Measurements from ENCODE around the gene CCDC6. TPM values are rescaled to one million over a fixed set of nuclear protein-coding genes. Genes with fewer than 3 reads are reported as not detected.

Gene CCDC6
- total RNA-seq, 1 experiment from 2014 or later = 58.4 TPM

GRCh38 chr10:59838085-59838789 lies 68.1 kb downstream of the CCDC6 start:
- WGBS (ENCODE audit: extremely low coverage, insufficient read length, low lambda C conversion rate) = no CpG with 5 or more reads among the region's 2 CpGs
- H2BK15ac ChIP-seq (ENCODE audit: low read depth, low read length) = no peak overlapping the region
- H4K5ac ChIP-seq (ENCODE audit: insufficient read length, low read depth, low read length) = no peak overlapping the region
- no peak overlapping the region for H3K9ac ChIP-seq (ENCODE audit: extremely low read depth, insufficient read length, low read length)
- H3K4me1 Mint-ChIP-seq = peaks cover 17 to 35% of the 10 kb centered on the region in 2 experiments
- H3K14ac ChIP-seq (ENCODE audit: insufficient read depth, low read length) = no peak overlapping the region
- no peak overlapping the region for H2AFZ ChIP-seq (ENCODE audit: low read length)
- no peak overlapping the region for H3K56ac ChIP-seq (ENCODE audit: insufficient read length, low read depth, low read length)
- no peak overlapping the region for H3K18ac ChIP-seq (ENCODE audit: insufficient read length, low read depth, low read length)
- H3K27ac ChIP-seq (ENCODE audit: insufficient read length, low read depth, low read length) = no peak overlapping the region
- 0 out of 2 replicates have a peak, but pooled peaks cover 2% of the 10 kb centered on the region for H3K4me1 ChIP-seq (ENCODE audit: insufficient read depth, low read length)
- H3T11ph ChIP-seq (ENCODE audit: low read length) = no peak overlapping the region
- no peaks in the 10 kb centered on the region for H3K79me2 ChIP-seq (ENCODE audit: insufficient read depth, low read length)
- H4K20me1 ChIP-seq (ENCODE audit: control insufficient read depth, insufficient read depth, insufficient read length) = no peaks in the 10 kb centered on the region
- no peak overlapping the region for H3K4me2 ChIP-seq (ENCODE audit: insufficient read depth, insufficient read length, low read length)
- H2BK20ac ChIP-seq (ENCODE audit: low read depth, low read length, poor library complexity, severe bottlenecking) = no peak overlapping the region
- H3K9me3 Mint-ChIP-seq = no peaks in the 10 kb centered on the region
- no peaks in the 10 kb centered on the region for H3K27me3 ChIP-seq (ENCODE audit: insufficient read depth, low read length)
- H3K4me3 Mint-ChIP-seq = no peak overlapping the region
- H3K27me3 Mint-ChIP-seq (ENCODE audit: low read depth) = no peaks in the 10 kb centered on the region
- no peak for TF ChIP-seq CTCF (conservative IDR thresholded peaks at IDR 0.05)
- H3K23me2 ChIP-seq (ENCODE audit: insufficient read length, low read depth, low read length, poor library complexity, severe bottlenecking) = no peaks in the 10 kb centered on the region
- H3K79me1 ChIP-seq (ENCODE audit: insufficient read depth, low read depth, low read length, poor library complexity, severe bottlenecking) = peaks cover 3% of the 10 kb centered on the region
- H2BK12ac ChIP-seq (ENCODE audit: insufficient read length, low read depth, low read length) = no peak overlapping the region
- no peaks in the 10 kb centered on the region for H3K9me3 ChIP-seq (ENCODE audit: control insufficient read depth, low read depth, low read length)
- no peak overlapping the region for H3K4ac ChIP-seq (ENCODE audit: low read depth, low read length)
- peak overlapping the region in 2 of 3 experiments; percentile 4 to 71; a peak in 3 of 7 replicates for H3K27ac Mint-ChIP-seq
- no peak overlapping the region for H2AK5ac ChIP-seq (ENCODE audit: insufficient read length, low read length)
- H4K8ac ChIP-seq (replicated peaks; ENCODE audit: insufficient read length, low read depth, low read length) = no peak overlapping the region
- DNase-seq = no peak
- H4K91ac ChIP-seq (ENCODE audit: insufficient read length, low read depth, low read length) = no peak overlapping the region
- H2BK120ac ChIP-seq (ENCODE audit: low read depth, low read length, poor library complexity, severe bottlenecking) = no peak overlapping the region
- H3K23ac ChIP-seq (ENCODE audit: insufficient read length, low read depth, low read length) = no peak overlapping the region
- H3K36me3 Mint-ChIP-seq (ENCODE audit: insufficient read depth in 1 of 3, low read depth in 3 of 3) = peaks cover 8 to 29% (median 28%) of the 10 kb centered on the region in 3 experiments; a peak in 6 of 7 replicates
- no peak overlapping the region for H2BK5ac ChIP-seq (ENCODE audit: insufficient read length, low read length)
